Epithelial cell of proximal tubule (primary cell): ENCODE results near the gene ATAD1. TPM values are rescaled to one million over a fixed set of nuclear protein-coding genes. Genes with fewer than 3 reads are reported as not detected.

ENCODE experiments used
- DNase-seq: peaks from one replicate; pipeline ENCODE4 v3.0.0-alpha.2; 2011; ENCODE audit warnings: low read depth
- H3K4me3 ChIP-seq: 2 replicates; pipeline ENCODE4 v1.5.1; 2011; ENCODE audit warnings: low read depth, mild to moderate bottlenecking, low read length
- total RNA-seq: library from RNA; depleted of rRNA; stranded (reverse); fragments of >200 nt; gene quantifications from 2 replicates; pipeline ENCODE4 v1.2.3, GENCODE V29; 2015
- TF ChIP-seq, protein P1 (sequence below): conservative IDR thresholded peaks from 2 replicates; pipeline ENCODE4 v1.5.1; 2012; ENCODE audit warnings: low read depth, mild to moderate bottlenecking, low read length

Gene ATAD1
- total RNA-seq, 1 donor from 2014 or later: 24.8 TPM

DNA sequence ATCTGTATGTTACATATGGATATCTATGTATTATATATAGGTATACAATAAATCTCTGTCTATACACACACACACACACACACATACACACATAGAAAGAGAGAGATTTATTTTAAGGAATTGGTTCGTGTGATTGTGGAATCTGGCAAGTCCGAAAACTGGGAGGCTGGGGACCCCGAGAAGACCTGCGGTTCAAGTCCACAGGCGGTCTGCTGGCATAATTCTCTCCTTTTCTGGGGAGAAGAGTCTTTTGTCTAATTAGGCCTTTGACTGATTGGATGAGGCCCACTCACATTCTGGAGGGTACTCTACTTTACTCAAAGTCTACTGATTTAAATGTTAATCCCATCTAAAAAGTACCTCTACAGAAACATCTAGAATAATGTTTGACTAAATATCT, 93.2 kb downstream of the ATAD1 start:
- no peak for DNase-seq
- TF ChIP-seq, protein P1, sequence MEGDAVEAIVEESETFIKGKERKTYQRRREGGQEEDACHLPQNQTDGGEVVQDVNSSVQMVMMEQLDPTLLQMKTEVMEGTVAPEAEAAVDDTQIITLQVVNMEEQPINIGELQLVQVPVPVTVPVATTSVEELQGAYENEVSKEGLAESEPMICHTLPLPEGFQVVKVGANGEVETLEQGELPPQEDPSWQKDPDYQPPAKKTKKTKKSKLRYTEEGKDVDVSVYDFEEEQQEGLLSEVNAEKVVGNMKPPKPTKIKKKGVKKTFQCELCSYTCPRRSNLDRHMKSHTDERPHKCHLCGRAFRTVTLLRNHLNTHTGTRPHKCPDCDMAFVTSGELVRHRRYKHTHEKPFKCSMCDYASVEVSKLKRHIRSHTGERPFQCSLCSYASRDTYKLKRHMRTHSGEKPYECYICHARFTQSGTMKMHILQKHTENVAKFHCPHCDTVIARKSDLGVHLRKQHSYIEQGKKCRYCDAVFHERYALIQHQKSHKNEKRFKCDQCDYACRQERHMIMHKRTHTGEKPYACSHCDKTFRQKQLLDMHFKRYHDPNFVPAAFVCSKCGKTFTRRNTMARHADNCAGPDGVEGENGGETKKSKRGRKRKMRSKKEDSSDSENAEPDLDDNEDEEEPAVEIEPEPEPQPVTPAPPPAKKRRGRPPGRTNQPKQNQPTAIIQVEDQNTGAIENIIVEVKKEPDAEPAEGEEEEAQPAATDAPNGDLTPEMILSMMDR: no peak
- H3K4me3 ChIP-seq: no peak overlapping the region

DNA sequence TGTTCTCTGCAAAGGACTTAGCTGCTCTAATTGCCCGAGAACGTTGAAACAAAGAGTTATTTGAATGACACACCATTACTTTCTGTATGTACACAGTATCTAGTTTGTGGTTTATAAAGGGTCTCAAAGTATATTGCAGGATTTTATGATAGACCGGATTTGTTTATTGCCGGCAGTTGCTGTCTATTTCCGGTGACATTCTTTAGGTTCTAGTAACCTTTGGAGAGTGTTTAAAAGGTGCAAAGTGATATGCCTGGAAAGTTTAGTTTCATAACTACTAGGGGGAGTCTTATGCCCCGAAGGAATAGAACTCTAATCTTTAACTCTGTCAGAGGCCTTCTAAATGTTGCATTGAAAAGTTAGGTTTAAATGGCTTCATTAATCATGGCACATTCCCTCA, 94.5 kb downstream of the ATAD1 start:
- TF ChIP-seq, protein P1: no peak
- no peak overlapping the region for H3K4me3 ChIP-seq
- no peak for DNase-seq

DNA sequence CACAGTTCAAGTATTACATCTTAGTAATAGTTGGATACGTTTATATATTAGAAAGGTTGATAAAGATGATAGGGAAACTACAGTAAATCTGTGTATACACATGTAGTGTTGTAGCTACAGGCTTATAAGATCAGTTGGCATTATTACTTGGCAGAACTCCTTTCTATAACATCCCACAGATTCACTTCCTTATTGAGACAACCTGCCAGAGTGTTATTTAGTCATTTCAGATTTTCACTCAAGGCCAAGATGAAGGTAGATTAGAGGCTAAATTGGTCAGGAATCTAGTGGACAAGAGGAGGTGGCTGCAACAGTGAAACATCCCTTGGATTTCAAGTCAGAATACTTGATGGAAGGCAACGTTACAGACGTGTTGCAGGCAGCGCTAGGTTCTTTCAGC, 95.3 kb downstream of the ATAD1 start:
- TF ChIP-seq, protein P1: no peak
- no peak overlapping the region for H3K4me3 ChIP-seq
- no peak for DNase-seq

DNA sequence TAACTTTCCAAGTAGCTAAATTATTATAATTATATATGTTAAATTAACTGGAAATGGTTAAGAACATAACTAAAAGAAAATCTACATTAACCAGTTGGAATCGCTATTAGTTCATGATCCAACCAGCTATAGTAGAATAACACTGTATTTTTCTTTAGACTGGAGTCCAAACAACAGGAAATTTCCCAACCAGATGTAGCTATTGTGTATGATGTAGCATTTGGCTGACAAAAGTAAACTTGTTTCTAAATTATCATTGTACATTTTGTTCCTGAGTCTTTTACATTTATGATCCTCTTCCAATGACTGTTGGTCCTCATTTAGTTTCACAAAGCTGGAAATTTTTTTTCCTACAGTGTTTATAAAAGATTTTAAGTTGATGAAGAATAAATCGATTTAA, 96.2 kb downstream of the ATAD1 start:
- TF ChIP-seq, protein P1: no peak
- no peak overlapping the region for H3K4me3 ChIP-seq
- DNase-seq: no peak

DNA sequence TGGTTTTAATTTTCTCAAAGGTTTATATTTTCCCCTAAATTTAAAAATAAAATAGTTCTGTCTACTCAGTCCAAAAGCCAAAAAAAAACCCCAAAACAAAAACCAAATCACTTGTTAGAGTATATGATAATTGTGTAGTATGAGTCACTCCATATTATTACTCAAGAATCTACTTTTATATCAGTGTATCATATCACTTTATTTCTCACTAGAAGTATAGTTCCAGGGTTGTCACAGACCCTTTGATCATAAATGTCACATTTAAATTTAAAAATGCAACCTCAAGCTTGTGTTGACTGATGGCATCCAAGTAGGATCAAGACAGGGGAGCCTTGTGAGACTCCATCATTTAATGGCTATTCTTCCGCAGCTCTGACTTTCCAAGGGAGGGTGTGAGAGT, 97.4 kb downstream of the ATAD1 start:
- TF ChIP-seq, protein P1: no peak
- H3K4me3 ChIP-seq: no peak overlapping the region
- DNase-seq: no peak

DNA sequence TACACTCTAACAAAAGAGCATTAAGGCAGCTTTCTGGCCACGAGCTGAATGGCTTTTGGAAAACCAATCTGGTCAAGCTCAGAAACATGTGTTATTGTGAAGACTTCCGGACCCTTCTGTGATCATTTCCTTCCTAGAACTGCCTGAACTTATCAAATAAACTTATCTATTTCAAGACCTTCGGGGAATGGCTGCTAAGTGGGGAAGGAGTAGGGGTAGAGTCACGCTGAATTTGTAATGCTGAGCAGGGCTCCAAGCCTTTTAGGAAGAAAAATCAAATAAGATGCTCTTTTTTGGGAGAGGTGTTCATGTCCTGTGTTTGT, 101.7 kb downstream of the ATAD1 start:
- TF ChIP-seq, protein P1: no peak
- H3K4me3 ChIP-seq: no peak overlapping the region
- no peak for DNase-seq

DNA sequence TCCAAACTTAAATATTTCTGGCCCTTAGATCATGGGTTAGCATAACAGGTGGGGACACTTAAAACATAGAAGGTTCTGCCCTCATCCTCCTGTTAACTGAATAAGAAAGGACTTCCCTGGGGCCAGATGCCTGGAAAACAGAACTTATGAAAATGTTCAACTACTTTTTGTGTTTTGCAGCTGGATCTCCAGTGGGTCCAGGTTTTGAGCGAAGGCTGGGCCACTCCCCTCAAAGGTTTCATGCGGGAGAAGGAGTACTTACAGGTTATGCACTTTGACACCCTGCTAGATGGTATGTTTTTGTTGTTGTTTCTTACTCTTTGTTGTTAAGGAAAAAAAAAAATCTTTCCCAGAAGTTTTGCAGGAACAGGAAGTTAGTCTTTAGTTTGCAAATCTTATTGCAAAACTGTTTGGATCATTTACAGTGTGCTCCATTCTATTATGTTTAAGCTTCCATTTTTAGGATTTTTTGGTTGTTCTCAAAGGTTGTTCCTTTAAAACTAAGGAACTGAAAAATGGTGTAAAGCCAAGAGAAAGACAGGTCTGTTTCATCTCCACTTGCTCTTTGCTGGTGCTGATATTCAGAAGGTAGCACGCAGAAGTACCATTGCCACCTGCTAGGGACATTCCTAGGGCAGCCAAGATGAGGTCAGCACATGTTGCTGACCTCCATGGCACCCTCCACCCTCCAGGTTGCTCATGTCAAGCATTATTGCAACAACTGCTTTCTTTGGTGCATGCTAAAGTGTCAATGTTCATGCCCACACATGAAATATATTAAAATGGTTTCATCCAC, 102.3 kb downstream of the ATAD1 start:
- no peak overlapping the region for H3K4me3 ChIP-seq
- no peak for DNase-seq
- TF ChIP-seq, protein P1: no peak
